Stimulated activated CD8-positive, alpha-beta memory T cell treated with anti-CD3 and anti-CD28 coated beads, Interleukin-15, amount 100 ng/mL, for 1 hour (primary cell): ENCODE measurements around the gene STOML1.

ENCODE experiments used
- DNase-seq: peaks from one replicate; pipeline ENCODE4 v3.0.0-alpha.2; 2020; ENCODE audit warnings: low read depth

Gene STOML1

GRCh38 chr15:73991726-73992593, at the start of gene STOML1:
Gene STOML1 (minus strand): TSS chr15:73992295. CDS start chr15:73992223, 72 bp downstream.
- peak; percentile 96 for DNase-seq

GRCh38 chr15:74041311-74041756, 49.2 kb upstream of the STOML1 start:
- DNase-seq, result no peak

- no peak for DNase-seq
Measured at GRCh38 chr15:74040109-74040850, 48.2 kb upstream of the STOML1 start.

GRCh38 chr15:74039656-74040010, 47.5 kb upstream of the STOML1 start:
- no peak for DNase-seq

- DNase-seq, result no peak
Measured at GRCh38 chr15:74038707-74039655, 46.9 kb upstream of the STOML1 start.

GRCh38 chr15:74037171-74038117, 45.3 kb upstream of the STOML1 start:
- no peak for DNase-seq

GRCh38 chr15:74036271-74037170, 44.4 kb upstream of the STOML1 start:
- no peak for DNase-seq

- DNase-seq, result no peak
Measured at GRCh38 chr15:74035121-74036017, 43.3 kb upstream of the STOML1 start.

- DNase-seq, result no peak
Measured at GRCh38 chr15:74034206-74034755, 42.2 kb upstream of the STOML1 start.

GRCh38 chr15:74032606-74033561, 40.8 kb upstream of the STOML1 start:
- DNase-seq, result no peak

- DNase-seq, result no peak
Measured at GRCh38 chr15:74032046-74032445, 40.0 kb upstream of the STOML1 start.

GRCh38 chr15:74028646-74029045, 36.6 kb upstream of the STOML1 start:
- no peak for DNase-seq

GRCh38 chr15:74027688-74028087, 35.6 kb upstream of the STOML1 start:
- no peak for DNase-seq

GRCh38 chr15:74025436-74025835, 33.3 kb upstream of the STOML1 start:
- no peak for DNase-seq

- no peak for DNase-seq
Measured at GRCh38 chr15:74024687-74025086, 32.6 kb upstream of the STOML1 start.

- DNase-seq, result no peak
Measured at GRCh38 chr15:74022706-74023470, 30.8 kb upstream of the STOML1 start.

GRCh38 chr15:74019734-74020133, 27.6 kb upstream of the STOML1 start:
- DNase-seq, result no peak
